Measurements from ENCODE around the gene PPP2R5B.

The PPP2R5B gene

DNA sequence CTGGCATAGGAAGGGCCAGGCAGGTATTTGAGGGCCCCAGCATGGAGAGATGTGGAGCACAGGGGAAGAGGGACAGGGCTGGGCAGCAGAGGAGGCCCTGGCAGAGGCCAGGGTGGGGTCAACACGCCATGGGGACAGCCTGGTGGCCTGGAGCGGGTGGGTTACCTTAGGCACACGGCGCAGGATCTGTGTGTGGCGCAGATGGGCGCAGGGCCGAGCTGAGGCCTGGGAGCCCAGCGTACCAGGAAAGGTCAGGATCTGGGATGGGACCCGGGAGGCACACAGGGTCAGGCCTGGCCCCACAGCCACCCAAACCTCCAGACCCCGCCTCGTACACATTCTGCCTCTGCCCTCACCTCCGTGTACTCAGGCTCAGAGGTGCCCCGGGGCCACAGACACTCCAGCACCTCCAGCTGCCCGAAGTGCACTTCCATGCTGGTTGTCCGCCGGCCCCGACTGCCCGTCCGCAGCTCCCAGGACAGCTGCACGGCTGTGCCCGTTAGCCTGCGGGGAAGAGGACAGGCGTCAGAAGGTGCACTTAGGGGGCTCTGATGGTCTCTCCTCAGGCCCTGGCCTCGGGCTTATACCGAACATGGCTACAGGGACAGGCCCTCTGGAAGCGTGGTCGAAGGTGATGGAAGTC lies 13.9 kb upstream of the PPP2R5B start:
- no peak for DNase-seq

GRCh38 chr11:64911142-64911541 lies 13.3 kb upstream of the PPP2R5B start:
- no peak for DNase-seq

GRCh38 chr11:64911689-64912088 lies 12.8 kb upstream of the PPP2R5B start:
- no peak for DNase-seq

GRCh38 chr11:64913171-64913727 lies 11.2 kb upstream of the PPP2R5B start:
- DNase-seq = no peak

DNA sequence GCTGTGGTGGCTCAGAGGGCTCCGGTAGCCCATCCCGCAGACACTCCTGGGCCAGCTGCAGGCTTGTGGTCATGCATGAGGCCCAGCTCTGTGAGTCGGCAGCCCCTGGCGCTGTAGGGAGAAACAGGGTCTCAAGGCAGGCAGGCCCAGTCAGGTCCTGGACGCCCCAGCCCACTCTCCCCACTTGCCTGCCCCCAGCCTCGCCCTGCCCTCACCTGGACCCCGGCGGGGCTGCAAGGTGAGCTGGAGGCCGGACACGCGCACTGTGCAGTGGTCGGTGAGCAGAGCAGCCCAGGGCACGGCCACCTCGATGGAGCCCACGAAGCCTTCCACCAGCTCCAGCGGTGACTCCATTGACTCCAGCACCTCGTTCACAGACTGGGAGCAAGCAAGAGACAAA lies 10.4 kb upstream of the PPP2R5B start:
- no peak for DNase-seq

GRCh38 chr11:64915376-64915887 lies 9.1 kb upstream of the PPP2R5B start:
- DNase-seq = no peak

DNA sequence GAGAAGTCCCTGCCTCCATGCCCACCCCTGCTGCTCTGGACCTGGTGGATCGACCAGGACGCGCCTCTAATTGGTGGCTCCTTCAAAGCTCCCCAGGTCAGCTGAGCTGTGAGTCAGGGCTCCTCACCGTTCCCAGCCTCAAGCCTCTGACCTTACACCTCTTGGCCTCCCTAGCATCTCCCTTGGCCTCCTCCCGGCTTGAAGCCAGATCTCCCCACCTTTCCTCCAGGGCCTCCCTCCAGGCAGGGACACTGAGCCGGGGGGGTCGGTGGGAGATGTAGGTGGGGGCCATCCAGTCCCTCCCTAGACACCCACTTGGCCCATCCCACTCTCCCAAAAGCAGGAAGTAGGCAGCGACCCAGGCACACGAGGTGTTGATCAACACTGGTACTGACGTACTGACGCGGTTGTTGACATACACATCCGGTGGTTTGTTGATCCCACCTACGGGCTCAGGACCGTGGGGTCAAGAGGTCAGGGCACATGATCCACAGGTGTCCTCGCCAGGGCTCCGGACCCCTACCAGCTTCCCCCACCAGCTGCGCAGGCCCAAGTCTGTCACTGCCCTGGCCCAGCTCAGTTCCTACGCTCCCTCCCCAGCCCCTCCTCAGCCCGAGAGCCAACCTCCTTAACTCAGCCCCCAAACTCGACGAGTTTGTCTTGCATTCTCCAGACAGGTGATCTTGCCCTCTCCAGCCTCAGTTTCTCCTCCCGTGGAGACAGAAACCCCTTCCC lies 8.3 kb upstream of the PPP2R5B start:
- peak; percentile 44 to 53 for DNase-seq

DNA sequence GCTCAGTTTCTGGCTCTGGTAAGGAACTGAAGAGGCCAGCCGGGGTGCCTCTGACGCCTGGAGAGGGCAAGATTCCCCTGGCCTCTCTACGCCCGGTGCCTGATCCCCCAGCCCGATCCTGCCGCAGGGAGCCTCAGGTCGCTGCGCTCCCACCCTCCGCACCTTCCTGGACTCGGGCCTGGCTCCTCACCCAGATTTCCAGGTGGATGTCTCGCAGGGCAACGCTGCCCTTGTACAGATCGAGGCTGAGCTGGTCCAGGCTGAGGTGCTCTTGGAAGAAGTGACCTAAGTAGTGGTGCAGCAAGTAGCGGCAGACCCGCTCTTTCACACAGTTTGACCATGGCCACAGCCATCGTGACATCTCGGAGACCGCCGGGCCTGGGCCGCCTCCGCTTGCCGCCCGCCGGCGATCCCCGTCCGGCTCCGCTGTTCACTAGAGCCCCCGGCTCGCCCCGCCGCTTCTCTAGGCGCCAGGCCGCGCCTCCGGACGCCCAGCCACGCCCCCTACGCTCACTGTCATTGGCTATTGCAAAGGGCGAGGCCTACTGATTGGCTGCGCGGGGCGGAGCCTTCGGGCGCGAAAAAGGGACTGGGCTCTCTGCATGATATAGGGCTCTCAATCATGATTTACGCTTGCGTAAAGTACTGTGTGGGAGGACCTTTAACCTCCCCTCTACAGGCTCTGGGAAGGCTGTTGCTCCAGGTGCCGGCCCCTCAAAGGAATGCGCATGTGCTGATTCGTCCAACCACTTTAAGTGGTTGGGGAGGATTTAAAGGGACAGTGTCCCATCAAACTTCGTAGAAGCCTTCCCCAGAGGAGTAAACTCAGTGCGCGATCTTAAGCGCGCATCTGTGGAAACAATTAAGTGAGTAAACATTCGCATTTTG lies 7.5 kb upstream of the PPP2R5B start, which contains the start of gene ATG2A:
Gene ATG2A (minus strand): TSS at position 435 of the 888 bp plus-strand sequence. CDS start 74 bp downstream, at position 361.
- DNase-seq = peak; percentile 98 to 100

DNA sequence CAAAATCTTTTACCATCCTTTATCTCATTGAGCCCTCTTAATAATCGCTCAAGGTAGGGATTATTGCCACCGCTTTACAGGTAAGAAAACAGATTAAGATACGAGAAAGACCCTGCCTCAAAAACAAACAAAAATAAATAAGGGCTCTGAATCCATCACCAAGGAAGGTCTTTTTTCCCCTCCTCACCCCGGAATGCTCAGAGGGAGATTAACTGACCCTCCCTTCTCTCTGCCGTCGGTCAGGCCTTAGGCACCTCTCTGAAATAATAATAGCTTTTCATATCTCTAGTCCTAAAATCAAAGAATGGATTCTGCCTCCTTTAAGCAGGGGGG lies 6.9 kb upstream of the PPP2R5B start:
- DNase-seq = no peak

DNA sequence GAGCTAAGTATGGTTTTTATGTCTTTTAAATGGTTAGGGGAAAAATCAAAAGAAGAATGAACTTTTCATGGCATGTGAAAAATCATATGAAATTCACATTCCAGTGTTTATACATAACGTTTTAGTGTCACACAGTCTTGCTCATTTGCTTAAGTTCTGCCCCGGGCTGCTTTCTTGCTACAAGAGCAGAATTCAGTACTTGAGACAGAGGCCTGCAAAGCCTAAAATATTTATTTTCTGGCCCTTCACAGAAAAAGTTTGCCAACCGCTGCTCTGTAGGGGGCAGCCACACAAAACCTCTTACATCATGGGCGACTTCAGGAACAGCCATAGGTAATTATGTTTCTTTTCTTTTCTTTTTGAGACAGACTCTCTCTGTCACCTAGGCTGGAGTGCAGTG lies 6.5 kb upstream of the PPP2R5B start:
- peak in 1 of 2 experiments; percentile 27 for DNase-seq

- DNase-seq = no peak
These were observed 4.9 kb upstream of the PPP2R5B start for GRCh38 chr11:64919627-64920026.

DNA sequence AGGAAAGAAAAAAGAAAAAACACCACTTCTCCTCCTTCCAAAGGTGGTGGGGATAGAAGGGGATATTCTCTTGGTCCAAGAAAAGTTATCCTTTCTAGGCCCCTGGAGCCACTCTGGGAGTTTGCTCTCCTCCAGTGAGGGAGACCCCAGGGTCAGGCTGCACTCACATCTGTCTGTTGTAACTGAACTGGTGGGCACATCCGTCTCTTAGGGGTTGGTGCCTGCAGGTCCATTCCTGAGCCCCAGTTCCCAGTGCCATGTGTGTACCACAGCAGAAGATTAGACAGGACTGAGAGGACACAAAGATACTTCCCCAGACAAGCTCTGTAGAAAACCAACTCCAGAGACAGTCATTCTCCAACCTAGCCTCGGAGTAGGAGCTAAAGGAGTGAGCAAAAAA lies 4.4 kb upstream of the PPP2R5B start:
- DNase-seq = no peak

GRCh38 chr11:64921384-64921783 lies 3.1 kb upstream of the PPP2R5B start:
- no peak for DNase-seq

DNA sequence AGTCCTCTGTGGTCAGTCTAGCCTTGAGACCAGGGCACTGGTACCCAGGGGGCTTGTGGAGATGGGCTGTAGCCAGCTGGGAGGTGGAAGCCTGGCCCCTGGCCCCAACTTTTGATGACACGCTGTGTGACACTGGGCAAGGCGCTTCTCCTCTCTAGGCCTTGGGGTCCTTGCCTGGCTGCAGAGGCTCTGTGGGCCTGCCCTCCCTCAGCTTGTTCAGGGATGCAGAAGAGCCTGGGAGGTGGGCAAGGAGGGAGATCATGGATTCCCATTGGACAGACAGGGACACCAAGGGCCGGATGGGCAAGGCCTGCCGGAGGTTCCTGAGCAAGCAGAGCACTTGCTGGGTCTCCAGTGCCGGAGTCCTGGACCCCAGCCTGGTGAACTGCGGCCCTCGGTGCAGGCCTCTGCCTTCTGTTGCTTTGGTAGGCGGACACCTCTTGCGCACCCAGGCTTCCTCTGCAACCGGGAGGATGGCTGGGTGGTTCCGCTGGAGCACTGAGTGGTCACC lies 1.3 kb upstream of the PPP2R5B start:
- no peak for DNase-seq

GRCh38 chr11:64924910-64925284 lies 408 bp downstream of the PPP2R5B start:
- no peak for DNase-seq

GRCh38 chr11:64925536-64926436 lies 1.3 kb downstream of the PPP2R5B start:
- DNase-seq = no peak

GRCh38 chr11:64926689-64927088 lies 2.2 kb downstream of the PPP2R5B start:
- DNase-seq = no peak

GRCh38 chr11:64928957-64929356 lies 4.5 kb downstream of the PPP2R5B start:
- no peak for DNase-seq

DNA sequence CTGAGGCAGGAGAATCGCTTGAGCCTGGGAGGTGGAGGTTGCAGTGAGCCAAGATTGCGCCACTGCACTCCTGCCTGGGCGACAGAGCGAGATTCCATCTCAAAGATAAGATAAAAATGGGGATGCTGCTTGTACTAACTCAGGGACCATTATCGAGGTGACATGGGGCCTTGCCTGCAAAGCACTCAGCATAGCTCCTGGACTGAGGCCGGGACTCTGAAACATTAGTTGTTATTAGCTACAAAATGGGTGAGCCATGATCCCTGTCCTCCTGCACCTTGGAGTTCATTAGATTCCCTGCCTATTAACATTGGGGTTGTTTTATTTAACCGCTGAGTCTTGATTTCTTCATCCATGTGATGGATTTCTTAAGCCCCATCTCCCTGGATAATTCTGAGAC lies 5.1 kb downstream of the PPP2R5B start:
- no peak for DNase-seq

- no peak for DNase-seq
These were observed 5.9 kb downstream of the PPP2R5B start for GRCh38 chr11:64930340-64930739.

DNA sequence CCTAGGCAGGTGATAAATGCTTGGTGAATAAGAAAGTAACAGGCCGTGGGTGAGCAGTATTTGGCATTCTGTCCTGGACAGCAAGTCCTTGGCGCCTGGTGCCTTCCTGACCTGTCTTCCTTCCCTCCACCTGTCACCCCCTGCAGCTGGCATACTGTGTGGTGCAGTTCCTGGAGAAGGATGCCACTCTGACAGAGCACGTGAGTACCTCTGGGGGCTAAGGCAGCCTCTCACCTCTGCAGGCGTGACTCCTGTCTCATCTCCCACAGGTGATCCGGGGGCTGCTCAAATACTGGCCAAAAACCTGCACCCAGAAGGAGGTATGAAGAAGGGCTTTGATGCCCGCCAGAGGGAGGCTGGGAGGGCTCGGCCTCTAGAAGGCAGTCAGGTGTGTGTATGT lies 6.8 kb downstream of the PPP2R5B start:
- DNase-seq = no peak

DNA sequence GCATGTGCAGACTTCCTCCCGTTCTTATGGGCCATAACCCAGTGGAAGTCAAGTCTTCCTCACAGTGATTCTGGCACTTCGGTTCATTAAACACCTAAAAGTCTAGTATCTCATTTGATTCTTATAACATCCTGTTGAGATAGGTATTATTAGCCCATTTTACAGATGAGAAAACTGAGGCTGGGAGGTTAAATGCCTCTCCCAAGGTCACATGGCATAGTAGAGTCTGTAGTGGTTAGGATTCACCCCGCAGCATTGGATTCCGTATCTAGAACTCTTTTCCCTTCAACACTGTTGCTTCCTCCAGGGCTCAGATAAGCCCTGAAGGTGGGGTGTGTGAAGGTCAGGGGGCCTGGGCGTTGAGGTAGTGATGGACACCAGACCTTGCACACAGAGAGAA lies 7.8 kb downstream of the PPP2R5B start:
- DNase-seq = no peak

All from SW 1271 (cell line).